ENCODE results near the gene OR5H2.
"Not testable (repeated sequence)": the region's sequence is repeated elsewhere in the genome, so short reads cannot be mapped to it uniquely, and the experiment has no call there.

OR5H2 gene

GRCh38 chr3:98282205-98282604 lies at the start of gene OR5H2:
OR5H2 (plus strand) TSS chr3:98282505; CDS start chr3:98282903, 398 bp downstream.
- intact Hi-C loops (cut with DNase I): no loop called here
- no peak for DNase-seq

- no peak for DNase-seq
- intact Hi-C loops (cut with DNase I): no loop called here
Observed at GRCh38 chr3:98233468-98233867, 48.8 kb upstream of the OR5H2 start.

- intact Hi-C loops (cut with DNase I): no loop called here
- no peak for DNase-seq
Observed at GRCh38 chr3:98240131-98240530, 42.2 kb upstream of the OR5H2 start.

DNA sequence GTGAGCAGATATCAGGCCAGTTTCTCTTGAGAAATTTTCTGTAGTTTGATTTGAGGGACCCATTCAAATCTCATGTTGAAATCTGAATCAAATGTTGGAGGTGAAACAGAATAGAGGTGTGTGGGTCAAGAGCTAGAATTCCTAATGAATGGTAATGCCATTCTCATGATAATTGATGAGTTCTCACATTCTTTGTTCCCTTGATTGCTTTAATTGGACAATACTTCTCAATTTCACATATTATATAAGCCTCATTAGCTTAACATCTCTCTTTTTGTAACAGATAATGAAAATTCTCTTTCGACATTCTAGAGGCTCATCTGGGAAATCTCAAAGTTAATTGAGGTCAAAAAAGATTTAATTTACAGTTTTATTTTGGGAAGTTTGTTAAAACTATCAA lies 40.1 kb upstream of the OR5H2 start:
- DNase-seq: no peak
- intact Hi-C loops (cut with DNase I): no loop called here

GRCh38 chr3:98243843-98244242 lies 38.5 kb upstream of the OR5H2 start:
- intact Hi-C loops (cut with DNase I): no loop called here
- DNase-seq: no peak

GRCh38 chr3:98246142-98246541 lies 36.2 kb upstream of the OR5H2 start:
- intact Hi-C loops (cut with DNase I): no loop called here
- peak in 1 of 10 donors; percentile 67 for DNase-seq

- intact Hi-C loops (cut with DNase I); DNase-seq: not testable (repeated sequence)
Observed at GRCh38 chr3:98256026-98256425, 26.3 kb upstream of the OR5H2 start.

GRCh38 chr3:98259707-98260106 lies 22.6 kb upstream of the OR5H2 start:
- intact Hi-C loops (cut with DNase I): no loop called here
- peak in 1 of 10 donors; percentile 27 for DNase-seq

- DNase-seq: no peak
- intact Hi-C loops (cut with DNase I): no loop called here
Observed at GRCh38 chr3:98262046-98262445, 20.3 kb upstream of the OR5H2 start.

DNA sequence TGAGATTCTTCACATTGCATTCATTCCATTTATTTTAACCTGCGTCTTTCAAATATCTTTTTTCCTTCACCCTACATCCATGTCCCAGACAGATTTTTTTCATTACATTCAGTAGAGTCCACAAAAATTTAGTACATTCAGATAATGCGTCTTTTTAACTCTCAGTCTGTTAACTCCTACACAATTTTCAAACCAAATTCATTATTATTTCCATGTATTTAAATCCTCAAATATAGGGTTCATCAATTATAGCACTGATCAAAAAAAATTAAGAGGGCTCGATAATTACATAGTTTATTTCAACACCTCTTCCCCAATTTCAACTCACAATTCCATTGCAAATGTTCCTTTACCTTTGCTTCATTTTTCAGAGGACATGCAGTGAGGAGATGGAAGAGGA lies 18.4 kb upstream of the OR5H2 start, which contains the start of gene OR5H6:
Gene OR5H6 (plus strand): TSS at position 301 of the 400 bp plus-strand sequence. CDS start 89 bp downstream, at position 390.
- intact Hi-C loops (cut with DNase I): no loop called here
- no peak for DNase-seq

GRCh38 chr3:98269846-98270245 lies 12.5 kb upstream of the OR5H2 start:
- intact Hi-C loops (cut with DNase I): no loop called here
- no peak for DNase-seq

- intact Hi-C loops (cut with DNase I): no loop called here
Observed at GRCh38 chr3:98272126-98272525, 10.2 kb upstream of the OR5H2 start.

GRCh38 chr3:98274914-98275313 lies 7.4 kb upstream of the OR5H2 start:
- DNase-seq: peak in 1 of 10 donors; percentile 34
- intact Hi-C loops (cut with DNase I): no loop called here

More at GRCh38 chr3:98272126-98272525, 10.2 kb upstream of the OR5H2 start:
- DNase-seq: no peak

DNA sequence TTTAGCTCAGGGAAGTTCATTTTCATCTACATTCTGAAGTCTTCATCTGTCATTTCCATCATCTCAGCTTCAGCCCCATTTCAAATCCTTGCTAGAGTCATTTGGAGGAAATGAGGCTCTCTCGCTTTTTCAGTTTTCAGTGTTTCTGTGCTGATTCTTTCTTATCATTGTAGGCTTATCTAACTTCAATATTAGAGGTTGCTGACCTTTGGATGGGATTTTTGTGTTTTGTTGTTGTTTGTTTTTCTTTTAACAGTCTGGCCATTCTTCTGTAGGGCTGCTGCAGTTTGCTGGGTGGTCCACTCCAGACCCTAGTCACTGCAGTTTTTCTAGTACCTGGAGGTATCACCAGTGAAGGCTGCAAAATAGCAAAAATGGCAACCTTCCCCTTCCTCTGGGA lies 8.6 kb downstream of the OR5H2 start:
- DNase-seq: no peak
- intact Hi-C loops (cut with DNase I): no loop called here

DNA sequence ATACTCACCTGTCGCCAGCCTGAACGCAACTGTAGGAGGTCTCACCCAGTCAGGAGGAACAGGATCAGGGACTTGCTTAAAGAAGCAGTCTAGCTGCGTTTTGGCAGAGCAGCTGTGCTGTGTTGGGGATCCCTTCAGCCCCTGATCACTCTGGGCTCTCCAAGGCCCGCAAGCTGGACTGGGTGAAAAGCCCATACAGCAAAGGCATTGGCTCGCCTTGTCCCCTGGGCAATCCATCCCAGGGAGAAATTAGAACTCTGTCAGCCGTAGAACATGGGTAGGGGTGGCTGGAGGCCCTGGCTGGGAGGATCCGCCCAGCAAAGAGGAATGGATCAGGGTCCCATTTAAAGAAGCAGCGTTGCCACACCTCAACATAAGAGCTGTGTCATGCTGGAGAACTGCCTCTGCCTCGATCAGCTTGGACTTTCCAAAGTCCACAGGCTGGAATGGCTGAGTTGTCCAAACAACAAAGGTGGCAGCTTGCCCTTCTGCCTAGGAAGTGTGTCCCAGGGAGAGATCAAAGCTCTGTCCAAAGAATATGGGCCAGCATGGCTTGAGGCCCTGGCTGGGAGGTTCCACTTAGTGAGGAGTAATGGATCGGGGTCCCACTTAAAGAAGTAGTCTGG lies 9.1 kb downstream of the OR5H2 start:
- DNase-seq: no peak
- intact Hi-C loops (cut with DNase I): no loop called here

GRCh38 chr3:98322101-98322500 lies 39.8 kb downstream of the OR5H2 start:
- intact Hi-C loops (cut with DNase I): loop anchor here (10.0 kb wide), 1 partner anchor 253 kb away; no protein-coding TSS in a partner anchor
- DNase-seq: no peak

DNA sequence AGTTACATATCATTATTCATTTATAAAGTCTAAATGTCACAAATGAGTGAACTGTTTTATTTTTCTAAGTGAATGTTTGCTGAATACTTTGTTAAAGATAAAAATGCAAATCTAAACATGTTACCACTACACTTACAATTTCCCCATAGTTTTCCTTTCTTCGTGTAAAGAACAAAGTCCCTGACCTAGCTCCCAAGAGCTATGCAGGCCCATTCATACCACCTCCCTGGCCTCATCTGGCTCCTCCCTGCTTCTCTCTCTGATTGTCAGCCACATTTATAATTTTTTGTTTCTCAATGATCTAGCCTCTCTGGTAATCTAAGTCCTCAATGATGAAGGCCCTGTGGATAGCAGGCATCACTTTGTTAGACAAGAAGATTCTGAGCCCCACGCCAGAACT lies 40.4 kb downstream of the OR5H2 start:
- DNase-seq: no peak
- intact Hi-C loops (cut with DNase I): loop anchor here (10.0 kb wide), 1 partner anchor 252 kb away; no protein-coding TSS in a partner anchor

- intact Hi-C loops (cut with DNase I): loop anchor here (10.0 kb wide), 1 partner anchor 251 kb away; no protein-coding TSS in a partner anchor
Observed at GRCh38 chr3:98323425-98323824, 41.1 kb downstream of the OR5H2 start.

DNA sequence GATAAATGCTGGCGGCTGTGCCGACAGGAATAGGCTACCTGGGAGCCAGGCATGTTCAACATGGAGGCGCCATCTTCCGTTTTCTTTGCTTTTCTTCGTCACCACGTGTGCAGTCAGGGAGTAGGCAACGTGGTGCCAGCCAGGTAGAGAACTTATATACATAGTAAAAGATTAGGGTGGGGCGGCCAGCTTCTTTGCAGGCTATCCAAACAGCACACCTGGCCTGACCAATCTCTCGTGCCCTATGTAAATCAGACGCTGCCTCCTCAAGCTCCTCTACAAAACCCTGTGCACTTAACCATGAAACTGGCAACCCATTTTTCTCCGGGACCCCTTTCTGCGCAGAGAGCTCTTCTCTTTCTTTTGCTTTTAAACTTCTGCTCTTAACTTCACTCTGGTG lies 42.8 kb downstream of the OR5H2 start:
- intact Hi-C loops (cut with DNase I): loop anchor here (10.0 kb wide), 1 partner anchor 250 kb away; no protein-coding TSS in a partner anchor
- DNase-seq: no peak

More at GRCh38 chr3:98323425-98323824, 41.1 kb downstream of the OR5H2 start:
- no peak for DNase-seq

DNA sequence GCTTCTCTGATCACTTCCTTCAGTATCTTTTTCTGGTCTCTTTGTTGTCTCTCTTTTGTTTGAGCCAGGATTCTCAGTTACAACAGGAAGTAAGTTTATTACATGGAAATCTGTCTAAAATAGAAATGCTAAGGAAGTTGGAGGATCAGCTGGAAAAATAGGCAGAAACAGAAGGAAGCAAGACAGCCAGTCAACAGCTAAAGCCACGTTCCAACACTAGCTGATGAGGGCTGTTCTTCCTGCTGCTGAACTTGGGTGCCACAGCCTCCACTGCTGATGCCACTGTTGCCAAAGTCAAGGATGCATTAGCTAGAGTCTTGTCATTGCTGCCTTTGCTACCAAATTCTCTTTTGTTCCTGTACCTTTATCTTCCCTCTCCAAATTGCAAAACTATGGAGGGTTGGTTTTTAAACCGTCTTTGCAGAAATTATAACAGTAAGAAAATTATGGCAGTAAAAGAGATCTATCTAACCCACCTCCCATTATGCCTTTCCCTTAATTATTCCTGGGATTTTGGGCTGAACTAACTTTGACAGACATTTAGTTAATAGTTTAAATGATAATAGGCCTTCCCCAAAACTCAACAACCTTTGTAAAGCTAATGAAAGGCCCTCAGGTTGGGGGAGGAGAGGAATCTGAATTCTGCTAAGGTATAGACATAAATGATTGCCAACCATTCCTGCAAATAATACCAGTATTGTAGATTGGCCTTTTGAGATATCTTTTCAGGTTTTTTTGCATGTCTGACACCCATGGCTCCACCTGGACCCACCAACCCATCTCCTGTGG lies 44.0 kb downstream of the OR5H2 start:
- intact Hi-C loops (cut with DNase I): loop anchor here (10.0 kb wide), 1 partner anchor 249 kb away; no protein-coding TSS in a partner anchor

GRCh38 chr3:98326945-98327344 lies 44.6 kb downstream of the OR5H2 start:
- intact Hi-C loops (cut with DNase I): loop anchor here (10.0 kb wide), 1 partner anchor 248 kb away; no protein-coding TSS in a partner anchor
- no peak for DNase-seq

More for the DNA sequence above, 44.0 kb downstream of the OR5H2 start:
- no peak for DNase-seq
